PFSK-1 (cell line): ENCODE measurements around the gene CFAP65.

Experiments
- FOXP2 ChIP-seq: optimal IDR thresholded peaks from 2 replicates; pipeline ENCODE3; 2011; ENCODE audit warnings: borderline replicate concordance, control low read depth, inconsistent platforms; ENCODE audit not compliant: insufficient read depth; ENCODE audit errors: extremely low read length, extremely low read depth
- POLR2AphosphoS5 ChIP-seq: IDR thresholded peaks from 2 replicates; pipeline ENCODE4 v1.6.1; 2012; ENCODE audit warnings: low read depth, mild to moderate bottlenecking, control low read depth, low read length, moderate library complexity
- SIN3A ChIP-seq: IDR thresholded peaks from 2 replicates; pipeline ENCODE4 v1.6.1; 2012; ENCODE audit warnings: mild to moderate bottlenecking, low read length, moderate library complexity, borderline replicate concordance; ENCODE audit not compliant: insufficient read depth
- TAF1 ChIP-seq: IDR thresholded peaks from 2 replicates; pipeline ENCODE4 v1.6.1; 2012; ENCODE audit warnings: low read length, control low read depth, borderline replicate concordance; ENCODE audit not compliant: insufficient read depth
- TF ChIP-seq, protein P1 (sequence below), 2 experiments: IDR thresholded peaks; 2 replicates each; pipeline versions ENCODE4 v1.6.1 to v1.8.0; 2011 to 2012; ENCODE audit warnings: low read depth in 2 of 2, low read length in 2 of 2, control low read depth in 1 of 2, inconsistent platforms in 1 of 2, mild to moderate bottlenecking in 1 of 2, moderate library complexity in 1 of 2; ENCODE audit not compliant: insufficient read depth in 1 of 2

CFAP65 gene

DNA sequence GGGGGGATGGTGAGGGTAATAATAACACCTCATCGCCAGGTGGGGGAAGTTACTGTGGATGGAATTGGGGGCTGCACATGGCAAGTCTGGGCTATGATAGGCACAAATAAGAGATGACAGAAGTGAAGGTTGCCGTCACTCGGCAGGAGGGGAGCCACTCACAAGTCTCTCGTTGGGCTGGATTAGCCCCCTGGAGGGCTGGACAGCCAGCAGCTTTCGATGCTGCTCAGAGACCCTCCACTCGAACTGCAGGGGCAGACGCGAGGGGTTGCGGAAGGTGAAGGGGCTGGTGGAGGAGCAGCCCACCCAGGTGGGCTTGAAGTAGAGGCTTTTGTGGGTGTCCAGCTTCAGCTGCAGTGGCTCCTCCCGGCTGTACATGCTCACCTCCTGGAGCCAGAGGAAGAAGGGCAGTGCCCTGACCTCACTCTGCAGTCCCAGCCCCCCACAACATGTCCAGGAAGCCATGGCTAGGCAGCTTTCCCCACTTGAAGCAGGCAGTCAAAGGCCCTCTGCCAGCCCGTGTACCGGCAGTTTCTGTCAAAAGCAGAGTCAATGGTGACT, 18.2 kb downstream of the CFAP65 start:
- TF ChIP-seq, protein P1, sequence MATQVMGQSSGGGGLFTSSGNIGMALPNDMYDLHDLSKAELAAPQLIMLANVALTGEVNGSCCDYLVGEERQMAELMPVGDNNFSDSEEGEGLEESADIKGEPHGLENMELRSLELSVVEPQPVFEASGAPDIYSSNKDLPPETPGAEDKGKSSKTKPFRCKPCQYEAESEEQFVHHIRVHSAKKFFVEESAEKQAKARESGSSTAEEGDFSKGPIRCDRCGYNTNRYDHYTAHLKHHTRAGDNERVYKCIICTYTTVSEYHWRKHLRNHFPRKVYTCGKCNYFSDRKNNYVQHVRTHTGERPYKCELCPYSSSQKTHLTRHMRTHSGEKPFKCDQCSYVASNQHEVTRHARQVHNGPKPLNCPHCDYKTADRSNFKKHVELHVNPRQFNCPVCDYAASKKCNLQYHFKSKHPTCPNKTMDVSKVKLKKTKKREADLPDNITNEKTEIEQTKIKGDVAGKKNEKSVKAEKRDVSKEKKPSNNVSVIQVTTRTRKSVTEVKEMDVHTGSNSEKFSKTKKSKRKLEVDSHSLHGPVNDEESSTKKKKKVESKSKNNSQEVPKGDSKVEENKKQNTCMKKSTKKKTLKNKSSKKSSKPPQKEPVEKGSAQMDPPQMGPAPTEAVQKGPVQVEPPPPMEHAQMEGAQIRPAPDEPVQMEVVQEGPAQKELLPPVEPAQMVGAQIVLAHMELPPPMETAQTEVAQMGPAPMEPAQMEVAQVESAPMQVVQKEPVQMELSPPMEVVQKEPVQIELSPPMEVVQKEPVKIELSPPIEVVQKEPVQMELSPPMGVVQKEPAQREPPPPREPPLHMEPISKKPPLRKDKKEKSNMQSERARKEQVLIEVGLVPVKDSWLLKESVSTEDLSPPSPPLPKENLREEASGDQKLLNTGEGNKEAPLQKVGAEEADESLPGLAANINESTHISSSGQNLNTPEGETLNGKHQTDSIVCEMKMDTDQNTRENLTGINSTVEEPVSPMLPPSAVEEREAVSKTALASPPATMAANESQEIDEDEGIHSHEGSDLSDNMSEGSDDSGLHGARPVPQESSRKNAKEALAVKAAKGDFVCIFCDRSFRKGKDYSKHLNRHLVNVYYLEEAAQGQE (IDR thresholded peaks at IDR 0.05; ENCODE audit: insufficient read depth in 1 of 2, low read depth in 2 of 2, low read length in 2 of 2), result no peak
- TF ChIP-seq POLR2AphosphoS5 (no peak), FOXP2 (no peak), SIN3A (no peak), TAF1 (no peak)

DNA sequence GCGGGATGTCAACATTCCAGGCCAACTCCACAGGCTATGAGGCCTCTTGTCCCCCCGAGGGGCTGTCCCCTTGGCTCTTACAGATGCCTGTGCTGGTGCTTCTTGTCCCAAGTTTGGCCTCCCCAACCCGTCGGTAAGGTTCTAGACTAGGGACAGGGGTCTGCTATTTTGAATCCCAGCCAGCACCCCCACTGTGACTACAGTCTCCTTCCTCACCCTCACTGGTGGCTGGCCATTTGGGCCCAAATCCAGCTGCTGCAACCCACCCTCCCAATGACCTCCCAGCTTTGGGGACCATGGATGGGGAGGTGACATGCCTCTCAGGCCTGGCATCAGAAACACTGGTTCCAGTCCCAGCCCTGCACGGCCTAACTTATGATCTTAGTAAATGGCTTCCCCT, 18.7 kb downstream of the CFAP65 start:
- TF ChIP-seq SIN3A (no peak), POLR2AphosphoS5 (no peak), FOXP2 (no peak), TAF1 (no peak)
- TF ChIP-seq, protein P1 (IDR thresholded peaks at IDR 0.05; ENCODE audit: insufficient read depth in 1 of 2, low read depth in 2 of 2, low read length in 2 of 2), result no peak

DNA sequence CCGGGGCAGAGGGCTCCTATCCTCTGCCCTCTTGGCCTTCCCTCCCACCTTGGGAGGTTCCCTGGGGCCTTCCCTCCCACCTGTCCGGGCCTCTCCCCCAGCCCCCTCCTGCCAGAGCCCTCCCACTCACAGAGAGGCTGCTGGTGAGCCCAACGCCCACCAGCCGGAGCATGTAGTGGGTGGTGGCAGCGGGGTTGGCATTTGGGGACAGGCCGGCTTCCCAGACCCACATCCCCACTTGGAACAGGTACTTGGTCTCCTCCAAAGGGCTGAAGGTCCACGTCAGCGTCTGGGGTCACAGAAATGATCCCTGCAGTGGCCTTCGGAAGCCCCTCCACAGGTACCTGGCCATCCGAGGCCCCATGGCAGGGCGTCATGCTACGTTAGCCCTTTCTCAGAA, 19.3 kb downstream of the CFAP65 start:
- no peak for TF ChIP-seq FOXP2
- TF ChIP-seq TAF1, result no peak
- TF ChIP-seq, protein P1 (IDR thresholded peaks at IDR 0.05; ENCODE audit: insufficient read depth in 1 of 2, low read depth in 2 of 2, low read length in 2 of 2), result no peak

DNA sequence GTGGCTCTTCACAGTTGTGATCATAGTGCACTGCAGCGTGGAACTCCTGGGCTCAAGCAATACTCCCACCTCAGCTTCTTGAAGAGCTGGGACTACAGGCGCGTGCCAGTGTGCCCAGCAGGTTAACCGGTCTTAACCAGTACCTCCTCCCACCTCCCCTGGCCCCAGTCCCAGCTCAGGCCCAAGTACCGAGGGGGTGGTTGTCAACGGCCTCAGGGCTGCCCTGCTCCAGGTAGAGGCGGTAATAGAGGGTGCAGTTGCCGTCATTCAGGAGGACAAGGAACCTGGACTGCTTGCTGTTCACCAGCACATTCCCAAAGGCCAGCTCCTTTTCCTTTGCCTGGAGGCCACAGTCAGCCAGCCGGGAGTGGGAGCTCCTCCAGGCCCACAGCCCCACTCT, 19.7 kb downstream of the CFAP65 start:
- TF ChIP-seq TAF1 (no peak), POLR2AphosphoS5 (no peak), FOXP2 (no peak), SIN3A (no peak)
- TF ChIP-seq, protein P1 (IDR thresholded peaks at IDR 0.05; ENCODE audit: insufficient read depth in 1 of 2, low read depth in 2 of 2, low read length in 2 of 2), result no peak

DNA sequence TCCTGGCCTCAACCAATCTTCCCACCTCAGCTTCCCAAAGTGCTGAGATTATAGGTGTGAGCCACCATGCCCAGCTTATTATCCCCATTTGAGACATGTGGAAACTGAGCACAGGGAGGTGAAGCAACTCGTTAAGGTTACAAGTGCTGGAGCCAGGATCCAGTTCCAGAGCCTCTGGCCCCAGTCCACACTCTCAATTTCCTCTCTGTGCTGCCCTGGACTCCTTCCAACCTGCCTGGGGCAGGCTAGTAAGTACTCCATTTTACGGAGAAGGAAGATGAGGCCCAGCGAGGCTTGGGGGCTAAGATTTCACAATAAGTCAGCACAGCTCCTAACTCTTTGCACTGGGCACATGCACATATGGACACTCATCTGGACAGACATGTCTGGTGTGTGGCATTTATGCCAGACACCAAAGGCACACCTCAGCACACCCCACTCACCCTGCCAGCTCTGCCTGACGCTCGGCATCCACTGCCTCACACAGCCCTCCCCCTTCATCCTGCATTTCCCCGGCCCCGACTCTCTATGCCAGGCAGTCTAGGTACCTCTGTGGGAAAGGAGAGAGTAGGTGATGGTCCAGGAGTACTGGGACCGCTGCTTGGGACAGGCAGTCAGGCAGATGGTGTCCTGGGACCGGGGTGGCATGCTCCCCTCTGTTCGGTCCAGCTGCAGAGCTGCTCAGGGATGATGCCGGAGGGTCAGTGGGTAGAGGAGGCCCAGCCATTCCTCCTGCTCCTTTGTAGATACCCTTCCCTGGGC, 20.5 kb downstream of the CFAP65 start:
- TF ChIP-seq SIN3A, result no peak
